GM13977 (cell line): Measurements from ENCODE around the gene NPW.
A peak's percentile ranks its signal among the peaks of the same experiment; 100 is the strongest.

Experiments used
- DNase-seq: peaks from one replicate; pipeline ENCODE4 v3.0.0; 2012; ENCODE audit warnings: low spot score
- in situ Hi-C: fragments of 300-500 bp; cut with MboI; formaldehyde crosslinking; loops from one replicate; pipeline ENCODE4 v1.12.0; 2022; ENCODE audit warnings: low sequenced_read_pairs, low pct_unique_long_range_greater_than_20kb, mixed read lengths, inconsistent platforms; ENCODE audit not compliant: unreplicated experiment
- TF ChIP-seq, protein P1 (sequence below): IDR thresholded peaks from 2 replicates; pipeline ENCODE4 v1.5.1; 2012; ENCODE audit warnings: mild to moderate bottlenecking, control low read depth; ENCODE audit not compliant: insufficient read depth; ENCODE audit errors: extremely low read depth, missing control alignments

The NPW gene

DNA sequence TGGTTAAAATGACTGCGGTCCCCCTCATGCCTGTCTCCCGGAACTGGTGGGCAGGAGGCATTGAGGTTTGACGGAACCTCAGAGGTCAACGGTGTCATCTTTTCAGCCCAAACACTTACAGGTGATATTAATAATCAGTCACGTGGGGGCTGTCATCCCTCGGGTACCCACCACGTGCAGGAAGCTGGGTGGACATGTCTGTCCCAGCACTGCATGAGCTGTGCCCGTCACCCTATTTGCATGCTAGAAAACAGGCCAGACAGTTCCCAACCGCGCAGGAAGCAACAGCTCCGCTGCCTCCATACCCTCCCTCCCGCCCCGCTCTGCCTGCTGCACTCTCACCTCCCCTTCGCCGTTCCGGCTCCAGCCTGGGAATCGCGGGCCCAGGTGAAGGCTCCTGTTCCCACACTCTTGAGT lies 28.4 kb upstream of the NPW start:
- DNase-seq, result peak; percentile 78
- in situ Hi-C loops, result no loop called here

DNA sequence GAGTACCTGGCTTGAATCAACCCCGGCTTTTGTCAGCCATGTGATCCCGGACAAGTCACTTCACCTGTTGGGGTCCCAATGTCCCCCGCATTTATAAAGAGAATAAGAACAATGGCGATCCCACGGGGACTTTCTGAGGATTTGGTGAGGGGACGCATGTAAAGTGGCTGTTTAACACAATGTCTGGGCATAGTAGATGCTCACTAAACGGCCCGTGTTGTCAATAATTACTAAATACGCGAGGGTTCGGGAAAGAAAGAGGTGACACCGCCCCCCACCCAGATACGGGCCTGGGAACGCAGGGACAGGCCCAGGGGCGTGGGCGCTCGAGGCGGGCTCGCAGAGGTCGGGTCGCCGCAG lies 28.0 kb upstream of the NPW start:
- TF ChIP-seq, protein P1, sequence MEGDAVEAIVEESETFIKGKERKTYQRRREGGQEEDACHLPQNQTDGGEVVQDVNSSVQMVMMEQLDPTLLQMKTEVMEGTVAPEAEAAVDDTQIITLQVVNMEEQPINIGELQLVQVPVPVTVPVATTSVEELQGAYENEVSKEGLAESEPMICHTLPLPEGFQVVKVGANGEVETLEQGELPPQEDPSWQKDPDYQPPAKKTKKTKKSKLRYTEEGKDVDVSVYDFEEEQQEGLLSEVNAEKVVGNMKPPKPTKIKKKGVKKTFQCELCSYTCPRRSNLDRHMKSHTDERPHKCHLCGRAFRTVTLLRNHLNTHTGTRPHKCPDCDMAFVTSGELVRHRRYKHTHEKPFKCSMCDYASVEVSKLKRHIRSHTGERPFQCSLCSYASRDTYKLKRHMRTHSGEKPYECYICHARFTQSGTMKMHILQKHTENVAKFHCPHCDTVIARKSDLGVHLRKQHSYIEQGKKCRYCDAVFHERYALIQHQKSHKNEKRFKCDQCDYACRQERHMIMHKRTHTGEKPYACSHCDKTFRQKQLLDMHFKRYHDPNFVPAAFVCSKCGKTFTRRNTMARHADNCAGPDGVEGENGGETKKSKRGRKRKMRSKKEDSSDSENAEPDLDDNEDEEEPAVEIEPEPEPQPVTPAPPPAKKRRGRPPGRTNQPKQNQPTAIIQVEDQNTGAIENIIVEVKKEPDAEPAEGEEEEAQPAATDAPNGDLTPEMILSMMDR, result no peak
- in situ Hi-C loops, result no loop called here
- no peak for DNase-seq

More for the DNA sequence above, 28.4 kb upstream of the NPW start:
- TF ChIP-seq, protein P1, result no peak

DNA sequence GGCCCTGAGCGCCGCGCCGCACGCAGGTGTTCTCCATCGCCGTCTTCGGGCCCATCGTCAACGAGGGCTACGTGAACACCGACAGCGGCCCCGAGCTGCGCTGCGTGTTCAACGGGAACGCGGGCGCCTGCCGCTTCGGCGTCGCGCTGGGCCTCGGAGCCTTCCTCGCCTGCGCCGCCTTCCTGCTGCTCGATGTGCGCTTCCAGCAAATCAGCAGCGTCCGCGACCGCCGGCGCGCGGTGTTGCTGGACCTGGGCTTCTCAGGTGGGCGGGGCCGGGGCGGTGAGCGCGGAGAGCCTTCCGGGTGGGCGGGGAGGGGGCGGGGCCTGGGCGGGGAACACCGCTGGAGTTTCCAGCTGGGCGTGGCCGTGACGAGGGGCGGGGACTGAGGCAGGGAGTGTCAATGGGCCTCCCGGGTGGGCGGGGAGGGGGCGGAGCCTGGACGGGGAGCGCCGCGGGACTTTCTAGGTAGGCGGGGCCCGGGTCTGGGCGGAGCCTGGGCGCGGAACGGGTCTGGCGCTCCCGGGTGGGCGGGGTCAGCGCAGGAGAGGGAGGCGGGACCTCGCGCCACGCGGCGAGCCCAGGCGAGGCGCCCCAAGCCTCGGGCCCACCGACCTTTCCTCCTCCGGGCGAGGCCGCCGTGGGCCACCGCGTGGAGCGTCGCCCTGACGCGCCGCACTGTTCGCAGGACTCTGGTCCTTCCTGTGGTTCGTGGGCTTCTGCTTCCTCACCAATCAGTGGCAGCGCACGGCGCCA lies 27.5 kb upstream of the NPW start:
- in situ Hi-C loops, result no loop called here
- TF ChIP-seq, protein P1, result no peak
- peak; percentile 100 for DNase-seq

DNA sequence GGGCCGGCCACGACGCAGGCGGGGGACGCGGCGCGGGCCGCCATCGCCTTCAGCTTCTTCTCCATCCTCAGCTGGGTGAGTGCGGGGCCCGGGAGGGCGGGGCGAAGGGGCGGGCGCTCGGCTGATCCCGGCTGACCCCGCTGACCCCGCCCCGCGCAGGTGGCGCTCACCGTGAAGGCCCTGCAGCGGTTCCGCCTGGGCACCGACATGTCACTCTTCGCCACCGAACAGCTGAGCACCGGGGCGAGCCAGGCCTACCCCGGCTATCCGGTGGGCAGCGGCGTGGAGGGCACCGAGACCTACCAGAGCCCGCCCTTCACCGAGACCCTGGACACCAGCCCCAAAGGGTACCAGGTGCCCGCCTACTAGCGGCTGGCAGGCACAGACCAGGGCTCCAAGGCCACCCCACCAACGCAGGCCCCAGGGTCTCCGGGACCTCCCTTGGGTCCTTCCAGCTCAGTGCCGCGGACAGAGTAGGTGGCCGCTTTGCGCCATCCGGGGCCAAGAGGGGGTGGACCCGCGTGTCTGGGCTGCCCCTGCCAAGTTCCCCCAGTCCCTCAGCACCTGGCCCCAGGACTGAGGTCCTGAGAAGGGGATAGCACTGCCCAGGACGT lies 26.8 kb upstream of the NPW start:
- no peak for DNase-seq
- in situ Hi-C loops, result no loop called here
- TF ChIP-seq, protein P1, result no peak

DNA sequence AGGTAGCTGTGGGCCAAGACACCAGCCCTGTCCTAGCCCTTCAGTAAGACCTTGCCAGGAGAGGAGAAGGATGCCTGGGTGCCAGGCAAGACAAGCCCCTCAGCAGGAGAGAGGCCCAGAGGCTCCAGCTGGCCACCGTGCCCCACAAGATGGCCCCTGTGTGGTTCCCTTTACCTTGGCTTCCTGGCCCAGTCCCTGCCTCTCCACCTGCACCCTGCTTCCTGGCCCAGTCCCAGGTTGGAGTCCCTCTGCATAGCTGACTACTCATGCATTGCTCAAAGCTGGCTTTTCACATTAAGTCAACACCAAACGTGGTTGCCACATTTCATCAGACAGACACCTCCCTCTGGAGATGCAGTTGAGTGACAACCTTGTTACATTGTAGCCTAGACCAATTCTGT lies 25.9 kb upstream of the NPW start:
- DNase-seq, result no peak
- in situ Hi-C loops, result no loop called here
- TF ChIP-seq, protein P1, result no peak

DNA sequence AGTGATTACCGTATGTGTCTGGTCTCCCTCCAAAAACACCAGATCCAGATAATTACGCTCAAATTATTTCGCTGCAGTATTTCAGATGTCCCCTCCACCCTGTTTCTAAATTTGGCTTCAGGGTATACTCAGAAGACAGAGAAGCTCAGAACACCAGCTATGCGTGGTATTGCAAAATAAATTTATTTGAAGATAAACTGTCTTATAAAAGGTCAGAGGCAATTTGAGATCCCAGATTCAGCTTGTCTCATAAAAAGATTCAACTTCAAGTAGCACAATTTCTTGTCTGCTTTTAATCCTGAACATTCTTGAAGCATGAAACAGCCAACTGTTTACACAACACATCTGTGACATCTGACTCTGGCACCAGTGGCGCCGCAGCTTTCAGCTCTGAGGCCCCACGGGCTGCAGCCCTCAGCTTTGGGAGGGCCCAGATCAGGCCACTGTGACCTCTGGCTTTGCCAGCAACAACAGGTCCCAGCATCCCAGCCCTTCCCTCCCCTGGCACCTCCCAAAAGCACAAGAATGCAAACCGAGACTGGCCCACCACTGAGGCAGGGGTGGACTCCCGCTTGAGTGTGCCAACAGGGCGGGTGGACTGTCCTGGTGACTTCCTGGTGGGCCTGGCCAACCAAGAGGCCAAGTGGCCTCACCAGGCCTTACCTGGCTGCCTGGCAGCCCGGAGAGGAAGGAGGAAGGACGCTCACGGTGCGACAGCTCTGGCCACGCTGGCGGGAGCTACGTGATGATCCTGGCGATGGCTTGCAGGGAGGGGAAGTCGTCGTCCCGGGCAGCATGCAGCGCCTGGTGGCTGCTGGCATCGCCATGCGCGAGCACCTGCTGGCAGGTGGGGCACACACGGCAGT lies 21.9 kb upstream of the NPW start:
- DNase-seq, result no peak
- in situ Hi-C loops, result no loop called here
- TF ChIP-seq, protein P1, result no peak
